BJ (cell line): ENCODE results near the gene NOS1AP. TPM values are rescaled to one million over a fixed set of nuclear protein-coding genes. Genes with fewer than 3 reads are reported as not detected.
A peak's percentile ranks its signal among the peaks of the same experiment; 100 is the strongest.

ENCODE experiments used
- CTCF ChIA-PET: fragments of 350-600 bp; formaldehyde crosslinking; extraction: SDS; loops from one replicate; lab custom pipeline; 2021; ENCODE audit warnings: antibody characterized with exemption, inconsistent platforms; lab: Yijun Ruan, JAX
- POLR2A ChIA-PET: fragments of 300-600 bp; sonication (Branson Sonifier 250); formaldehyde crosslinking; extraction: SDS; loops from one replicate; lab custom pipeline; 2021; ENCODE audit warnings: antibody characterized with exemption; lab: Charles Lee
- DNase-seq: peaks from one replicate; pipeline ENCODE4 v3.0.0-alpha.2; 2011; ENCODE audit warnings: low read depth
- H3K27me3 ChIP-seq: 2 replicates; pipeline ENCODE4 v1.6.0; 2011; ENCODE audit warnings: low read length; ENCODE audit not compliant: control insufficient read depth, insufficient read depth
- H3K36me3 ChIP-seq: 2 replicates; pipeline ENCODE4 v1.5.1; 2011; ENCODE audit warnings: low read length; ENCODE audit not compliant: control insufficient read depth, insufficient read depth
- H3K4me3 ChIP-seq: 2 replicates; pipeline ENCODE4 v1.5.1; 2011; ENCODE audit warnings: low read depth, mild to moderate bottlenecking, control low read depth, low read length
- CTCF ChIP-seq: IDR thresholded peaks from 2 replicates; pipeline ENCODE4 v1.5.1; 2011; ENCODE audit warnings: low read depth, mild to moderate bottlenecking, control low read depth, inconsistent platforms, low read length, moderate library complexity; ENCODE audit not compliant: insufficient read depth
- polyA plus RNA-seq: library from polyadenylated mRNA; depleted of rRNA; stranded (reverse); fragments of >200 nt; gene quantifications from 2 replicates; pipeline ENCODE4 v1.2.3, GENCODE V29; 2011

Gene NOS1AP
- polyA plus RNA-seq, 1 experiment, result 0.50 TPM

GRCh38 chr1:162389021-162389818, 319.7 kb downstream of the NOS1AP start:
- H3K4me3 ChIP-seq, result no peak overlapping the region
- ChIA-PET CTCF (interaction anchor here (0.7 to 5.2 kb wide), 12 partner anchors 9 to 411 kb away, joined by 3 to 19 read pairs (median 4); partner anchors contain the start of gene C1orf226), POLR2A (interaction anchor here (0.5 to 0.7 kb wide), 2 partner anchors 9 to 44 kb away, joined by 3 to 5 read pairs; no protein-coding TSS in a partner anchor)
- TF ChIP-seq CTCF, result no peak
- H3K27me3 ChIP-seq, result peaks cover 5% of the 10 kb centered on the region; the same call in 1 of the 2 replicates
- peak; percentile 55 for DNase-seq
- H3K36me3 ChIP-seq, result no peaks in the 10 kb centered on the region

- ChIA-PET POLR2A (interaction anchor here (0.7 kb wide), 1 partner anchor 8 kb away, joined by 3 read pairs; no protein-coding TSS in a partner anchor), CTCF (interaction anchor here (0.8 to 5.2 kb wide), 10 partner anchors 8 to 410 kb away, joined by 3 to 24 read pairs (median 6); partner anchors contain the start of gene C1orf226)
- no peak for DNase-seq
- no peak overlapping the region for H3K4me3 ChIP-seq
- no peaks in the 10 kb centered on the region for H3K36me3 ChIP-seq
- peaks cover 5% of the 10 kb centered on the region; the same call in 1 of the 2 replicates for H3K27me3 ChIP-seq
- TF ChIP-seq CTCF, result no peak
These were observed 320.5 kb downstream of the NOS1AP start for GRCh38 chr1:162389971-162390370.

- no peaks in the 10 kb centered on the region for H3K36me3 ChIP-seq
- no peak for DNase-seq
- ChIA-PET POLR2A (no interaction called here), CTCF (interaction anchor here (0.8 to 5.2 kb wide), 9 partner anchors 9 to 339 kb away, joined by 3 to 24 read pairs (median 6); partner anchors contain the start of gene C1orf226)
- peaks cover 5% of the 10 kb centered on the region; the same call in 1 of the 2 replicates for H3K27me3 ChIP-seq
- H3K4me3 ChIP-seq, result no peak overlapping the region
- no peak for TF ChIP-seq CTCF
These were observed 321.1 kb downstream of the NOS1AP start for GRCh38 chr1:162390396-162391185.

GRCh38 chr1:162391790-162392563, 322.5 kb downstream of the NOS1AP start:
- DNase-seq, result no peak
- Histone ChIP-seq H3K4me3 (no peak overlapping the region), H3K36me3 (no peaks in the 10 kb centered on the region), H3K27me3 (peaks cover 8% of the 10 kb centered on the region)
- TF ChIP-seq CTCF, result peak; percentile 81
- ChIA-PET POLR2A (no interaction called here), CTCF (interaction anchor here (0.6 to 5.2 kb wide), 18 partner anchors 10 to 457 kb away, joined by 3 to 24 read pairs (median 4); partner anchors contain the start of gene C1orf226)
